Thyroid gland (tissue), 4 donors: ENCODE measurements around the gene ADAMTSL3. TPM values are rescaled to one million over a fixed set of nuclear protein-coding genes. Genes with fewer than 3 reads are reported as not detected.

ENCODE experiments used
- DNase-seq, 2 donors: peaks; one replicate each; pipeline ENCODE4 v3.0.0-alpha.2; 2019
- H3K27ac ChIP-seq, 3 donors: fragments of 200-600 bp; sonication (generic); 1 replicate in 2 of 3; 2 replicates in 1 of 3; pipeline ENCODE4 v1.5.1; 2016 to 2019; ENCODE audit warnings: mild to moderate bottlenecking in 1 of 3, moderate library complexity in 1 of 3
- H3K27me3 ChIP-seq: fragments of 200-600 bp; sonication (generic); one replicate; pipeline ENCODE4 v1.5.1; 2019
- H3K36me3 ChIP-seq, 2 donors: fragments of 200-600 bp; sonication (generic); one replicate each; pipeline ENCODE4 v1.5.1; 2016 to 2019
- H3K4me1 ChIP-seq, 2 donors: fragments of 200-600 bp; sonication (generic); one replicate each; pipeline ENCODE4 v1.5.1; 2017 to 2019
- H3K4me3 ChIP-seq, 3 donors: fragments of 200-600 bp; sonication (generic); replicated peaks in 1 of 3; 1 replicate in 2 of 3; 2 replicates in 1 of 3; pipeline ENCODE4 v1.5.1; 2016; ENCODE audit warnings: mild to moderate bottlenecking in 1 of 3
- H3K9me3 ChIP-seq: fragments of 200-600 bp; sonication (generic); one replicate; pipeline ENCODE4 v1.5.1; 2017
- CTCF ChIP-seq, 6 experiments: fragments of 200-600 bp in 3 of 6; fragments of 450-650 bp in 3 of 6; sonication (generic) in 3 of 6; IDR thresholded peaks; one replicate each; pipeline ENCODE4 v1.5.1; 2016 to 2019; ENCODE audit warnings: antibody characterized with exemption in 6 of 6, mild to moderate bottlenecking in 2 of 6, inconsistent platforms in 1 of 6, moderate library complexity in 1 of 6
- POLR2A ChIP-seq, 2 donors: fragments of 450-650 bp; IDR thresholded peaks; one replicate each; pipeline ENCODE4 v1.6.1; 2017; ENCODE audit warnings: antibody characterized with exemption in 2 of 2, mild to moderate bottlenecking in 2 of 2, moderate library complexity in 1 of 2
- WGBS, 2 donors: methylation state at CpG; one replicate each; pipeline ENCODE4 v1.1.5; 2017; 5-methylcytosine and 5-hydroxymethylcytosine counted together
- intact Hi-C: fragments of 100-400 bp; cut with DNase I; formaldehyde crosslinking; loops from one replicate; pipeline ENCODE4 v1.15.1; 2023
- total RNA-seq, 4 donors: library from RNA; depleted of rRNA; stranded (reverse); fragments of >200 nt; gene quantifications; one replicate each; pipeline ENCODE4 v1.2.3, GENCODE V29; 2016

ADAMTSL3 gene
- total RNA-seq, 4 donors from 2014 or later: 5.5 to 14.8 (median 6.5) TPM

- H3K4me3 ChIP-seq: no peak overlapping the region
- no peaks in the 10 kb centered on the region for H3K4me1 ChIP-seq
- H3K36me3 ChIP-seq: no peaks in the 10 kb centered on the region
- no peak for DNase-seq
- no peaks in the 10 kb centered on the region for H3K27me3 ChIP-seq
- TF ChIP-seq POLR2A (IDR thresholded peaks at IDR 0.05) (no peak), CTCF (IDR thresholded peaks at IDR 0.05) (no peak)
- 90 to 95% methylated on average over 5 of the region's 5 CpGs for WGBS, 2 donors
- H3K9me3 ChIP-seq: no peaks in the 10 kb centered on the region
- intact Hi-C loops: no loop called here
- H3K27ac ChIP-seq: no peak overlapping the region
Observed at GRCh38 chr15:83762367-83762766, 108.4 kb downstream of the ADAMTSL3 start.

GRCh38 chr15:83764201-83764838, 110.4 kb downstream of the ADAMTSL3 start:
- Histone ChIP-seq H3K27ac (no peak overlapping the region), H3K4me1 (no peaks in the 10 kb centered on the region), H3K36me3 (no peaks in the 10 kb centered on the region), H3K4me3 (no peak overlapping the region), H3K9me3 (no peaks in the 10 kb centered on the region), H3K27me3 (no peaks in the 10 kb centered on the region)
- no peak for TF ChIP-seq CTCF (IDR thresholded peaks at IDR 0.05)
- no peak for TF ChIP-seq POLR2A (IDR thresholded peaks at IDR 0.05)
- intact Hi-C loops: no loop called here
- 69 to 71% methylated on average over 8 of the region's 8 CpGs for WGBS, 2 donors
- no peak for DNase-seq

- Histone ChIP-seq H3K36me3 (no peaks in the 10 kb centered on the region), H3K4me1 (no peaks in the 10 kb centered on the region), H3K27me3 (no peaks in the 10 kb centered on the region), H3K9me3 (no peaks in the 10 kb centered on the region), H3K4me3 (no peak overlapping the region), H3K27ac (no peak overlapping the region)
- TF ChIP-seq CTCF (IDR thresholded peaks at IDR 0.05) (no peak), POLR2A (IDR thresholded peaks at IDR 0.05) (no peak)
- 87% methylated on average over 6 of the region's 6 CpGs for WGBS, 2 donors
- intact Hi-C loops: no loop called here
- DNase-seq: no peak
Observed at GRCh38 chr15:83766339-83766738, 112.4 kb downstream of the ADAMTSL3 start.

- Histone ChIP-seq H3K36me3 (no peaks in the 10 kb centered on the region), H3K27ac (no peak overlapping the region), H3K4me3 (no peak overlapping the region), H3K4me1 (no peaks in the 10 kb centered on the region), H3K9me3 (no peaks in the 10 kb centered on the region), H3K27me3 (no peaks in the 10 kb centered on the region)
- WGBS, 2 donors: 79 to 92% methylated on average over 4 of the region's 4 CpGs
- TF ChIP-seq POLR2A (IDR thresholded peaks at IDR 0.05) (no peak), CTCF (IDR thresholded peaks at IDR 0.05) (no peak)
- intact Hi-C loops: no loop called here
- DNase-seq: no peak
Observed at GRCh38 chr15:83767741-83768140, 113.8 kb downstream of the ADAMTSL3 start.

- H3K36me3 ChIP-seq: no peaks in the 10 kb centered on the region
- intact Hi-C loops: no loop called here
- H3K4me3 ChIP-seq: no peak overlapping the region
- no peak overlapping the region for H3K27ac ChIP-seq
- 65 to 75% methylated on average over 1 of the region's 1 CpG for WGBS, 2 donors
- DNase-seq: no peak
- no peaks in the 10 kb centered on the region for H3K4me1 ChIP-seq
- TF ChIP-seq POLR2A (IDR thresholded peaks at IDR 0.05) (no peak), CTCF (IDR thresholded peaks at IDR 0.05) (no peak)
- H3K27me3 ChIP-seq: no peaks in the 10 kb centered on the region
- H3K9me3 ChIP-seq: no peaks in the 10 kb centered on the region
Observed at GRCh38 chr15:83769411-83769999, 115.6 kb downstream of the ADAMTSL3 start.
